Mesothelial cell of epicardium (in vitro differentiated cells): ENCODE data around the gene KRT10. TPM values are rescaled to one million over a fixed set of nuclear protein-coding genes. Genes with fewer than 3 reads are reported as not detected.

Source experiments
- DNase-seq, 2 experiments: peaks; one replicate each; pipeline ENCODE4 v3.0.0; 2021; ENCODE audit warnings: low spot score in 2 of 2; ENCODE audit not compliant: unreplicated experiment in 2 of 2
- H3K27ac Mint-ChIP-seq: 2 replicates; pipeline ENCODE4 v1.8.0; 2021; ENCODE audit warnings: mixed read lengths
- H3K27me3 Mint-ChIP-seq: 2 replicates; pipeline ENCODE4 v1.8.0; 2021; ENCODE audit warnings: low read depth, mixed read lengths
- H3K36me3 Mint-ChIP-seq: 2 replicates; pipeline ENCODE4 v1.8.0; 2021; ENCODE audit warnings: mixed read lengths
- H3K4me1 Mint-ChIP-seq: 2 replicates; pipeline ENCODE4 v1.8.0; 2021; ENCODE audit warnings: mixed read lengths
- H3K4me3 Mint-ChIP-seq: 2 replicates; pipeline ENCODE4 v1.8.0; 2021; ENCODE audit warnings: mild to moderate bottlenecking, moderate library complexity, mixed read lengths
- H3K9me3 Mint-ChIP-seq: 2 replicates; pipeline ENCODE4 v1.8.0; 2021; ENCODE audit warnings: mixed read lengths
- total RNA-seq: library from RNA; stranded (reverse); gene quantifications from 3 replicates; pipeline ENCODE4 v1.2.1, GENCODE V29; 2021
- TF ChIP-seq, protein P1 (sequence below): fragments of 200-600 bp; sonication (generic); IDR thresholded peaks from one replicate; pipeline ENCODE4 v1.5.0; 2021; ENCODE audit warnings: antibody characterized with exemption; ENCODE audit not compliant: unreplicated experiment

KRT10 gene
- total RNA-seq, result 39.0 to 43.6 TPM (median 39.5 TPM) in 3 replicates

GRCh38 chr17:40822132-40822812, at the start of gene KRT10:
Gene KRT10 (minus strand): TSS chr17:40822614. CDS start chr17:40822585, 29 bp downstream.
- Mint-ChIP-seq H3K9me3 (no peaks in the 10 kb centered on the region), H3K27ac (no peak within 1 kb of the TSS), H3K27me3 (peaks cover 12% of the 10 kb centered on the region), H3K36me3 (peaks cover 3% of the 10 kb centered on the region), H3K4me3 (no peak within 1 kb of the TSS), H3K4me1 (peaks cover 20% of the 10 kb centered on the region)
- TF ChIP-seq, protein P1, sequence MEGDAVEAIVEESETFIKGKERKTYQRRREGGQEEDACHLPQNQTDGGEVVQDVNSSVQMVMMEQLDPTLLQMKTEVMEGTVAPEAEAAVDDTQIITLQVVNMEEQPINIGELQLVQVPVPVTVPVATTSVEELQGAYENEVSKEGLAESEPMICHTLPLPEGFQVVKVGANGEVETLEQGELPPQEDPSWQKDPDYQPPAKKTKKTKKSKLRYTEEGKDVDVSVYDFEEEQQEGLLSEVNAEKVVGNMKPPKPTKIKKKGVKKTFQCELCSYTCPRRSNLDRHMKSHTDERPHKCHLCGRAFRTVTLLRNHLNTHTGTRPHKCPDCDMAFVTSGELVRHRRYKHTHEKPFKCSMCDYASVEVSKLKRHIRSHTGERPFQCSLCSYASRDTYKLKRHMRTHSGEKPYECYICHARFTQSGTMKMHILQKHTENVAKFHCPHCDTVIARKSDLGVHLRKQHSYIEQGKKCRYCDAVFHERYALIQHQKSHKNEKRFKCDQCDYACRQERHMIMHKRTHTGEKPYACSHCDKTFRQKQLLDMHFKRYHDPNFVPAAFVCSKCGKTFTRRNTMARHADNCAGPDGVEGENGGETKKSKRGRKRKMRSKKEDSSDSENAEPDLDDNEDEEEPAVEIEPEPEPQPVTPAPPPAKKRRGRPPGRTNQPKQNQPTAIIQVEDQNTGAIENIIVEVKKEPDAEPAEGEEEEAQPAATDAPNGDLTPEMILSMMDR, result no peak
- DNase-seq, result no peak

- Mint-ChIP-seq H3K27ac (no peak overlapping the region), H3K36me3 (no peaks in the 10 kb centered on the region)
- no peak for DNase-seq
Measured at GRCh38 chr17:40871316-40871715, 48.9 kb upstream of the KRT10 start.

GRCh38 chr17:40870136-40870535, 47.7 kb upstream of the KRT10 start:
- peaks cover 19% of the 10 kb centered on the region for H3K4me1 Mint-ChIP-seq
- H3K36me3 Mint-ChIP-seq, result no peaks in the 10 kb centered on the region
- H3K4me3 Mint-ChIP-seq, result no peak overlapping the region
- no peaks in the 10 kb centered on the region for H3K27me3 Mint-ChIP-seq
- H3K9me3 Mint-ChIP-seq, result no peaks in the 10 kb centered on the region
- TF ChIP-seq, protein P1, result no peak
- H3K27ac Mint-ChIP-seq, result no peak overlapping the region
- DNase-seq, result no peak

More at GRCh38 chr17:40871316-40871715, 48.9 kb upstream of the KRT10 start:
- peaks cover 19% of the 10 kb centered on the region for H3K4me1 Mint-ChIP-seq
- no peak overlapping the region for H3K4me3 Mint-ChIP-seq
- TF ChIP-seq, protein P1, result no peak
- H3K27me3 Mint-ChIP-seq, result no peaks in the 10 kb centered on the region
- H3K9me3 Mint-ChIP-seq, result no peaks in the 10 kb centered on the region

DNA sequence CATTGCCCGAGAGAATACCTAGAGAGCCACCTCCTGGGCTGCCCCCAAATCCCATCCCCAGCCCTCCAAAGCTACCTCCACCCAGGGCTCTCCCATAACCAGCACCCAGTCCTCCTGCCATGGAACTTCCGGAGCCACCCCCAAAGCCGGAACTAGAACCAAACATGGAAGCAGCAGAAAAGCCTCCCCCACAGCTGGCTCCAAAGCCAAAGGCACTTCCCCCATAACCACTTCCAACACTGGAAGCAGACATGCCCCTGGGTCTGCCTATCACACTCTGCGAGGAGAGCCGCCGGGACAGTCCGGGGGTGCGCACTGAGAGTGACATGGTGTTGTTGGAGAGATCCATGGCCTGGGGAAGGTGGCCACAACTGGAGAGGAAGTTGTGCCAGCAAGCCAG, 44.4 kb upstream of the KRT10 start, which contains the start of gene KRT12:
Gene KRT12, minus strand, starts transcription at position 386 of the 400 bp plus-strand sequence. Its CDS starts 37 bp downstream, at position 349.
- H3K27ac Mint-ChIP-seq, result no peak within 1 kb of the TSS
- peaks cover 2% of the 10 kb centered on the region for H3K27me3 Mint-ChIP-seq
- H3K36me3 Mint-ChIP-seq, result no peaks in the 10 kb centered on the region
- TF ChIP-seq, protein P1, result no peak
- no peak within 1 kb of the TSS for H3K4me3 Mint-ChIP-seq
- H3K9me3 Mint-ChIP-seq, result no peaks in the 10 kb centered on the region
- peaks cover 4% of the 10 kb centered on the region for H3K4me1 Mint-ChIP-seq
- no peak for DNase-seq

DNA sequence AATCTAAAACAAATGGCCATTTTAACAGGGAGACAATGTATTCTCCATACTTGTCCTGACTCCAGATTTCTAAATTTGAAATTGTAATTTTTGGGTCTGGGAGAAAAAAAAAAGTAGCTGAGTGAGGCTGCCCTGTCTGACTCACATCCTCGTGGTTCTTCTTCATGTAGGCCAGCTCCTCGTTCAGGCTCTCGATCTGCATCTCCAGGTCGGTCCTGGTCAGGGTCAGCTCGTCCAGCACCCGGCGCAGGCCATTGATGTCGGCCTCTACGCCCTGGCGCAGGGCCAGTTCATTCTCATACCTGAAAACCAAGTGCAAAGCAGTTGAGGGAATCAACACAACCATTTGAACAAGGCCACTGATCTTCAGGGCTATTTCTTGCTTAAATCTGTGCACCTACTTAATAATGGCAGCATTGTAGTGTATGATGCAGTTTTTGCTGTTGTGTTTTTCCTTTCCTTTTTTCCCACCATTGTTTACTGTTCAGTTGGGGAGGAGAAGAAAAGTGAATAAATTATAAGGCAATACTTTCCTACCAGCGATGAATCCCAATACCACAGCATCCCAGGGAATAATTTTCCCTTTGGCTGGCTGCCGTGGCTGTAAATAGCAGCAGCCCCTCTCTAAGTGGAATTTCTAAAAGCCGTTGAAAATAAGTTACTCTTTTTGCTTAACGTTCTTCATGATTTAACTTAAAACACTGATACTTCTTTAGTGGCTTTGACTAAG, 42.4 kb upstream of the KRT10 start:
- Mint-ChIP-seq H3K27me3 (peaks cover 2% of the 10 kb centered on the region), H3K27ac (no peak overlapping the region), H3K4me3 (no peak overlapping the region), H3K4me1 (no peaks in the 10 kb centered on the region), H3K9me3 (no peaks in the 10 kb centered on the region), H3K36me3 (no peaks in the 10 kb centered on the region)
- TF ChIP-seq, protein P1, result no peak
- no peak for DNase-seq
